HG03469 (cell line): Measurements from ENCODE around the gene KBTBD13.

ENCODE experiments used
- ATAC-seq: cut with Tn5 transposase; IDR thresholded peaks from one replicate; pipeline ENCODE4 v1.9.1; 2021; ENCODE audit warnings: mild to moderate bottlenecking, moderate library complexity, moderate number of reproducible peaks; ENCODE audit not compliant: unreplicated experiment

The KBTBD13 gene

DNA sequence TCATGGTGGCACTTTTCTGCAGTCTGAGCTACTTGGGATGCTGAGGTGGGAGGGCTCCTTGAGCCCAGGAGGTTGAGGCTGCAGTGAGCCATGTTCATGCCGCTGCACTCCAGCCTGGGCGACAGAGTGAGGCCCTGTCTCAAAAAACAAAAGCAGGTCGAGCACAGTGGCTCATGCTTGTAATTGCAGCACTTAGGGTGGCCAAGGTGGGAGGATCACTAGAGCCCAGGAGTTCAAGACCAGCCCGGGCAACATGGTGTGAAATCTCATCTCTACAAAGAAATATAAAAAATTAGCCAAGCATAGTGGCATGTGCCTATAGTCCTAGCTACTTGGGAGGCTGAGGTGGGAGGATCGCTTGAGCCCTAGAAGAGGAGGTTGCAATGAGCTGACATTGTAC, 28.5 kb downstream of the KBTBD13 start:
- no peak for ATAC-seq

DNA sequence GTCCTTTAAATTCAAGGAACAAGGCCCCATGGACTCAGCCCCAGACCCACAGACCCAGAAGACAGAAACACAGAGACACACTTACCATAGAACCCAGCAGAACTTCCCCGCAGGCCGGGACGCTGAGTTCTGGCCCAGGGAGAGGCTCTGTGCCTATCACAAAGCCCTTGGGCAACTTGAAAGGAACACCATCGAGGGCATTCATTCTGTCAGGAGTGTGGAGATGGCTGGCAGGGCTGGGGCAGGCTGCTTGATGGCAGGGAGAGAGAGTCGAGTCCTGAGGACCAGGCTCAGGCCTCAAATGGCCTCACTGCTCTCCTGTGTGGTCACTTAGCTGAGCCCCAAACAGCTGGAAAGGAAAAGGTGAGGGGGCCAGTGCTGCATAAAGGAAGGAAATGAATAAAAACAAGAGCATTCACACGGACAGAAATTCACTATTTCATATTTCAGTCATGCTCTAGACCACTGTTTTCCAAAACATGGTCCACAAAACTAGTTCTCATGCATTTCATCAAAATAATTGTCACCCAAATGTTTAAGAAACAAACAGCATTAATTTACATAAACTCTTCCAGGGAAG, 29.6 kb downstream of the KBTBD13 start:
- ATAC-seq, result no peak

DNA sequence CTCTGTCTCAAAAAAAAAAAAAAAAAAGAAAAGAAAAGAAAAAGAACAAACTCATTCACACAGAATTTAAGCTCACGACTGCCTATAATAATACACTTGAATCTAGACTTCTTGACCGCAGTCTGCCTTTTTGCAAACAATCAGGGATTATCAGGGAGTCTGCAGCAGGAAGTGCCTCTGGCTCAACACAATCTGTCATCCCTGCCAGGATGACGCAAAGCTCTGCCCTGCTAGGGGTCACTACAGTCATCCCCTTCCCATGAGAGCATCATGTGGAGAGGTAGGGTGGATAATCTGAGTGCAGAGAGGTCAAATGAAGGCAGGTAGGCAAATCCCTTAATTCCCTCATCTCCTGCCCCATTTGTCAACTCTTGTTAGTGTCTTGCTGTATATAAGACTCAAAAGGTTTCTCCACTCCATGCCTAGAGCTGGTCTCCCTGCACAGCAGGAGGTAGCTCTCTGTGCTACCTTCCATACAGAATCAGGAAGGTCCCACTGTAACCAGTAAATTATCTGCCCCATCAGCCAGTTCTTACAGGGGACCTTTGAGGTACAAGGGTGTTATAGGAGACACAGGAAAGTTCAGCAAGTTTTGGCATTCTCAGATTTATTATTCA, 34.2 kb downstream of the KBTBD13 start:
- no peak for ATAC-seq

DNA sequence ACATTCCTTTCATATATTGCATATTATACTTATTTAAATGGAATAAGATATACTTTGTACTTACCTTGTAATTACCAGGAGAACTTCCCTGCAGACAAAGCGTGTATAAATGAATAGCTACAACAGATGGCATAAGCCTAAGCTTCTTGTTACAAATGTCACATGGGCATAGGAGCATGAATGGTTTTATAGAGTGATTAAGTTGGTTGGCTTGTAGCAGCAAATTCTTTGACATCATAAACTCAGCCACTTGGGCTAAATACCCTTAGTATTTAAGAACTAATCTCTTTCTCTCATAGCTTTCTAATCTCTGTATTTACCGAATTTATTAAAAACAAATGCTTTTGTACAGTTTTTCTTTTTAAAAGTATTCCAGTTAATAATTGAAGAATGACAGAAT, 38.5 kb downstream of the KBTBD13 start, which contains the start of gene UBAP1L:
UBAP1L (minus strand) TSS at position 115 of the 400 bp plus-strand sequence. CDS start 8,985 bp downstream, outside the sequence.
- no peak for ATAC-seq

DNA sequence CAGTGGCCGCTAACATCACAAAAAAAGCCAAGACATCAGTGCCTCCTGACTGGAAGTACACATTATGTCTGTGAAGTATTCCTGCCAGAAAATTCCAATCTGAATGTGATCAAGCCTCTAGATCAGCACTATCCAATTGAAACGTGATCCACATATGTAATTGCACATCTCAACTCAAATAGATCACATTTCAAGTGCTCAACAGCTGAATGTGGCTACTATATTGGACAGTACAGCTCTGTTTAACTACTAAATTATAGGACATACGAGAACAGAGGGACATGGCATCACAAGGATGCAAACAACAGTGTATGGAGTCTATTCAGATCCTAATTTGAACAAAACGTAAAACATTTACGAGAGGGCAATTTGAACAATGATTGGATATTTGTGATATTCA, 39.0 kb downstream of the KBTBD13 start:
- no peak for ATAC-seq
